NK-92 (cell line): ENCODE measurements around the gene MFAP3.
"Not testable (repeated sequence)": the region's sequence is repeated elsewhere in the genome, so short reads cannot be mapped to it uniquely, and the experiment has no call there.

Source experiments
- DNase-seq: peaks from one replicate; lab custom pipeline; 2025; ENCODE audit not compliant: unreplicated experiment; lab: John Stamatoyannopoulos, UW

Gene MFAP3

GRCh38 chr5:154038707-154039457, at the start of gene MFAP3, which contains the start of gene FAM114A2:
Gene MFAP3, plus strand, starts transcription at chr5:154038967. Its CDS starts 10,756 bp downstream, at chr5:154049723.
Gene FAM114A2, minus strand, starts transcription at chr5:154038910. Its CDS starts 3,957 bp downstream, at chr5:154034953.
- peak; percentile 50 for DNase-seq

DNA sequence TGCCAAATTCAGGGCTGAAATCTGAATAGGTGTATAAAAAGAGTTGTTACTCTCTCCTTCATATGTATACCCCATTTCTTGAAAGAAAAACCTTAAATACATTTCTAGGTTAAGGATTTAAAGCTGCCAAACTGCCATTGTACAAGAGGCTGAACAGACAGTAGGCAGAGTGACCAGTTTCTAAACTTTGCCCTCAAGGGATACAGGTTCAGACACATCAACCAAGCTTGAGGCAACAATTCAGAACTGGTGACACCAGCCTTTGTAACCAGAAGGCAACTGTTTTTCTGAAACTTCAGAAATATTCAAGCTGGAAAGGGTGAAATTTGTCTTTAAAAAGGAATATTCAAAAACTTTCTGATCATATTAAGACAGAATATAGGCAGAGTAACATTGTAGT, 47.6 kb upstream of the MFAP3 start:
- DNase-seq = no peak

GRCh38 chr5:153998010-153998409, 40.8 kb upstream of the MFAP3 start:
- DNase-seq = no peak

DNA sequence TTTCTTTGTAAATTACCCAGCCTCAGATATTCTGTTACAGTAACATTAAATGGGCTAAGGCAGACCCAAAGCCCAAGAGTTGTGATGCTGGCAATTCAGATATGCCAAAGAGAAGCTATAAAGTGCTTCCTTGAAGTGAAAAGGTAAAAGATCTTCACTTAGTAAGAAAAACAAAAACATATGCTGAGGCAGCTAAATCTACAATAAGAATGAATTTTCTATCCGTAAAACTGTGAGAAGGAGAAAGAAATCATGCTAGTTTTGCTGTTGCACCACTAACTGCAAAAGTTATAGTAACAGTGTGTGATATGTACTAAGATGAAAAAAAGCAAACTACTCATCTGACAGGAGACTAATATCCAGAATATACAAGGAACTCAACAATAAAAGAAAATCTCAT, 40.0 kb upstream of the MFAP3 start:
- no peak for DNase-seq

DNA sequence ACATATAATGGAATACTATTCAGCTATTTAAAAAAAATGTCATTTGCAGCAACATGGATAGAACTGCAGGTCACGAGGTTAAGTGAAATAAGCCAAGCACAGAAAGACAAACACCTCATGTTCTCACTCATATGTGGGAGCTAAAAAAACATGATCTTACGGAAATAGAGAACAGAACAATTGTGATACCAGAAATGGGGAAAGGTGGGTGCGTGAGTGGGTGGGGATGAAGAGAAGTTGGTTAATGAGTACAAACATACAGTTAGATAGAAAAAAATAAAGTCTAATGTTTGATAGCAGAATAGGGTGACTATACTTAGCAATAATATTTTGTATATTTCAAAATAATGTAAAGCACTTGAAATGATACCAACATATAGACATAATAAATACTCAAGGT, 38.8 kb upstream of the MFAP3 start:
- DNase-seq = no peak

- DNase-seq = no peak
Observed at GRCh38 chr5:154000703-154001102, 38.1 kb upstream of the MFAP3 start.

DNA sequence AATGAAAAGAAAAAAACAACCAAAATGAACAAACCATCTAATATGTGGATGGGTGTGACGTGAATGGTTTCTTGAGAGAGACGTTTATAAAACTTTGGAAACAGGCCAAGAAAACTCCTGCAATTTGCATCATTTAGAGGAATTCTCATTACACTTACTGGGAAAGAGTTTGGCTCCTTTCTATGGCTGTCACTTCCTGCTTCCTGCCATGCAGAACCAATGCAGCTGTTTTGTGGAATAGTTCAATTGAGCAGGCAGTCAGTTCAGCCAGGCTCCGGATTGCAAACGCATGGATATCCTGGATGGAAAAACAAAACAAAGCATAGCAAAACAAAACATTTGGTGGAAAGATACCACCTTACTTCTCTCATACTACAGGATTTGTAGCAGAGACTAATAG, 36.7 kb upstream of the MFAP3 start:
- DNase-seq = no peak

GRCh38 chr5:154002511-154003020, 36.2 kb upstream of the MFAP3 start:
- no peak for DNase-seq

DNA sequence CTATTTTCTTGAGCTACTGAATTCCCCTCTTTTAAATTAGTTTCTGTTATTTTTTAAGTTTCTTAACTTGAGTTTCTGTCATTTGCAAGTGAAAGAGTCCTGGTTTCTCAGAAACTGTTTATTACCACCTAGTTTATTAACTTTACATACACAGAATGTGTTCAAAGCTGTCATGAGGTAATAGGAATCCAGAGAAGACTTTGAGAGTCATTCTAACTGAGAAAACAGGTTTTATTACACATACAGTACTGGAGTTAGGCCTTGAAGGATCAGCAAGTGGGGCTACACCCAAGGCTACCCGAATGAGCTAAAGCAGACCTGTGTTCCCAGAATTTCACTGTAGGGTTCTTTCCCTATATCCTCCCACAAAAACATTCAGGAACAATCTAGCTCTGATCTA, 33.1 kb upstream of the MFAP3 start:
- no peak for DNase-seq

- DNase-seq = no peak
Observed at GRCh38 chr5:154010660-154011059, 28.1 kb upstream of the MFAP3 start.

GRCh38 chr5:154015071-154015693, 23.6 kb upstream of the MFAP3 start:
- DNase-seq = no peak

DNA sequence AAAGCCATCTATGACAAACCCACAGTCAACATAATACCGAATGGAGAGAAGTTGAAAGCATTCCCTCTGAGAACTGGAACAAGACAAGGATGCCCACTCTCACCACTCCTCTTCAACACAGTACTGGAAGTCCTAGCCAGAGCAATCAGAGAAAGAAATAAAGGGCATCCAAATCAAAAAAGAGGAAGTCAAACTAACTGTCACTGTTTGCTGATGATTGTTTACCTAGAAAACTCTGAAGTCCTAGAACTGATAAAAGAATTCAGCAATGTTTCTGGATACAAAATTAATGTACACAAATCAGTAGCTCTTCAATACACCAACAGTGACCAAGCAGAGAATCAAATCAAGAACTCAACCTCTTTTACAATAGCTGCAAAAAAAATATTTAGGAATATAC, 19.8 kb upstream of the MFAP3 start:
- not testable (repeated sequence) for DNase-seq

GRCh38 chr5:154025951-154026350, 12.8 kb upstream of the MFAP3 start:
- DNase-seq = no peak

GRCh38 chr5:154031937-154032489, 6.8 kb upstream of the MFAP3 start:
- no peak for DNase-seq

- no peak for DNase-seq
Observed at GRCh38 chr5:154034944-154035343, 3.8 kb upstream of the MFAP3 start.

GRCh38 chr5:154038261-154038706, 483 bp upstream of the MFAP3 start:
- DNase-seq = no peak

DNA sequence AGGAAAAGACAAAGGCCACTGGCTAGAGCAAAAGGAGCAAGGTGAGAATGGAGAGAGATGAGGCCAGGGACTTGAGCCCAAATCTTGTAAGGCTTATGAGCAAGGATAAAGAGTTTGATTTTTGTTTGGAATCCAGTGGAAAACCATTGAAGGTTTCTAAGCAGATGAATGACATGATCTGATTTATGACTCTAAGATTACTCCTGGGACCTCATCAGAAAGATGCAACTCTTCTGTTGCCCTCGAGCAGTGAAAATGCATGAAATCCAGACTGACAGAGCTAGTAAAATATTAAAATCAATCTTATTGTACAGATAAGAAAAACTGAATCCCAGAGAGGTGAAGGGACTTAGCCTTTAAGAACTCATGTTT, 677 bp downstream of the MFAP3 start:
- no peak for DNase-seq

DNA sequence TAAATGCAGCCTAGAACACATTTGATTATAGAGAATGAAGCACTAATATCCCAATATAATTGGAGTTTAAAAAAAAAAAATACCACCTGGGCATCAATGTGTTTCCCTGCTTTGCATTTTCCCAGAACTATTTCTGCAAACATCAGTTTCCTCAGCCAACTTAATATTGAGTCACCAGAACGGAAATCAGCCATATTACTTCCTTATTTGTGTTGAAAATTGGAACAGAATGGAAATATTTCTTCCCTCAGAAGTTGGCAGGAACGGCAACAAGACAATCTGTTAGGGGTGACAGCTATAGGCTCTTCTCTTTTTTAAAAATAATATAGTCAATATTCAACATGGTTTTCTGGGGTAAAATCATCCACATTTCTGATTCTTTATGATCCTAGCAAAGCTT, 4.0 kb downstream of the MFAP3 start:
- no peak for DNase-seq

GRCh38 chr5:154044099-154044498, 5.3 kb downstream of the MFAP3 start:
- no peak for DNase-seq

DNA sequence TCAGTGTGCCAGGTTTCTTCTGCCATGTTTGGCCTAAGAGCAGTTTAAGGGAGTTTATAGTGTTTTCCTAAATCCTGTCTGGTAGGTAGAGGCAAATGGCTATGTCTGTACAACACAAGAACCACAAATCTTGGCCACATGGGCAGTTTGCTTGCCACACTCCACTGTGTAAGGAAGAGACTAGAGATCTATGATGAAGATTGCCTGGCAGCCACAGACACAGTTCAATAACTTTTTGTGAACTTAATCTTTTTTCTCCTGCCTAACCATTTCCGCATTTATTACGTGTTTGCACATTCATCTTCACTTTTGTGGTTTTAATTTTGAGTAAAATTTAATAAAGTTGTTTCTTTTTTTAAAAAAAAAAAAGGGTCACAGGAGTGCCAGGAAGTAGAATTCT, 5.8 kb downstream of the MFAP3 start:
- DNase-seq = no peak

DNA sequence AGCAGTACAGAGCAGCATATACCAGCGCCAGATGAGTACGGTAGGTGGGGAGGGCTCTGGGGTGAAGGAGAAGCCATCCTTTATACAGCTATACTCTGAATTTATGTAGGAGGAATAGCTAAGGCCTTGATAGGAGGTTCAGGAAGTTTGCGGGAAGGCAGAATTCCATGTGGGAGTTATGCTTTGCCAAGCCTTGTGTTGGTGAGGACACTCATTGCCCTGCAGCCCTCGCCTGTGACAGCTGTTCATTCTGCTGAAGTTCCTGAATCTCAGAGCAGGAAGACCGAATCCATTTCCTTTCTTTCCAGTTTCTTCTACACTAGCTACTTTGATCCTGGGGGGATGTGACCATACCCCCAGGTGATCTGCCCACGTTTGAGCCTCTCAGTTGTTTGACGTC, 7.7 kb downstream of the MFAP3 start:
- DNase-seq = no peak

- DNase-seq = no peak
Observed at GRCh38 chr5:154047324-154047723, 8.6 kb downstream of the MFAP3 start.
